Heart left ventricle (tissue), 16 donors: ENCODE measurements around the gene HSH2D. TPM values are rescaled to one million over a fixed set of nuclear protein-coding genes. Genes with fewer than 3 reads are reported as not detected.

Source experiments
- ATAC-seq, 4 donors: fragments of 200-7000 bp; cut with Tn5 transposase; one replicate each; pipeline ENCODE4 v1.9.1; 2020 to 2022; ENCODE audit warnings: moderate library complexity in 4 of 4, mild to moderate bottlenecking in 3 of 4, moderate number of reproducible peaks in 1 of 4
- DNase-seq, 5 donors: peaks; one replicate each; pipeline ENCODE4 v3.0.0-alpha.2; 2020
- H3K27ac ChIP-seq, 12 donors: fragments of 200-600 bp; sonication (generic) in 4 of 12; one replicate each; pipeline versions ENCODE4 v1.5.0 to v1.8.0; 2016 to 2022; ENCODE audit warnings: mild to moderate bottlenecking in 2 of 12
- H3K27me3 ChIP-seq, 9 donors: fragments of 200-600 bp; sonication (generic) in 2 of 9; one replicate each; pipeline versions ENCODE4 v1.5.1 to v1.8.0; 2016 to 2022; ENCODE audit warnings: mild to moderate bottlenecking in 3 of 9
- H3K36me3 ChIP-seq, 9 donors: fragments of 200-600 bp; sonication (generic) in 2 of 9; one replicate each; pipeline versions ENCODE4 v1.5.0 to v1.8.0; 2018 to 2022; ENCODE audit warnings: mild to moderate bottlenecking in 2 of 9
- H3K4me1 ChIP-seq, 12 donors: fragments of 200-600 bp; sonication (generic) in 4 of 12; one replicate each; pipeline versions ENCODE4 v1.5.0 to v1.8.0; 2016 to 2022; ENCODE audit warnings: mild to moderate bottlenecking in 3 of 12
- H3K4me3 ChIP-seq, 12 donors: fragments of 200-600 bp; sonication (generic) in 4 of 12; one replicate each; pipeline versions ENCODE4 v1.5.0 to v1.8.0; 2017 to 2022; ENCODE audit warnings: mild to moderate bottlenecking in 9 of 12, moderate library complexity in 4 of 12
- H3K9me3 ChIP-seq, 12 donors: fragments of 200-600 bp; sonication (generic) in 4 of 12; one replicate each; pipeline versions ENCODE4 v1.5.0 to v1.8.0; 2016 to 2022; ENCODE audit warnings: mild to moderate bottlenecking in 1 of 12
- CTCF ChIP-seq, 12 donors: fragments of 200-600 bp; sonication (generic) in 4 of 12; IDR thresholded peaks; one replicate each; pipeline versions ENCODE4 v1.5.0 to v1.8.0; 2018 to 2022; ENCODE audit warnings: antibody characterized with exemption in 12 of 12, mild to moderate bottlenecking in 5 of 12
- POLR2A ChIP-seq, 2 donors: fragments of 450-650 bp; IDR thresholded peaks; one replicate each; pipeline ENCODE4 v1.6.1; 2017; ENCODE audit warnings: antibody characterized with exemption in 2 of 2, mild to moderate bottlenecking in 2 of 2, moderate library complexity in 2 of 2
- WGBS, 4 donors: extraction: QIAGEN DNeasy Blood & Tissue Kit in 2 of 4; methylation state at CpG; one replicate each; pipeline versions ENCODE4 v1.1.5 to v1.1.7; 2013 to 2018; 5-methylcytosine and 5-hydroxymethylcytosine counted together
- intact Hi-C, 10 donors: fragments of 100-400 bp; cut with DNase I; formaldehyde crosslinking; loops; one replicate each; pipeline versions ENCODE4 v1.11.1 to v1.14.2; 2022
- long read RNA-seq, 3 donors: library from polyadenylated mRNA; unstranded; transcript quantifications; one replicate each; pipeline ENCODE4 v2.0.0, GENCODE V29; 2020 to 2021
- polyA plus RNA-seq, 2 donors: library from polyadenylated mRNA; stranded (reverse); fragments of 200-250 nt; gene quantifications; one replicate each; pipeline ENCODE4 v1.2.3, GENCODE V29; 2013
- total RNA-seq, 9 donors: library from RNA; depleted of rRNA in 2 of 9; stranded (reverse); fragments of >200 nt in 2 of 9; fragmentation: NEBNext Ultra II Directional in 3 of 9; extraction: Animal tissue kit (Norgen Biotek cat#: 25700) in 3 of 9; gene quantifications; one replicate each; pipeline versions ENCODE4 v1.1.0 to v1.2.4, GENCODE V29; 2016 to 2023
- donor health status: ischemic (EF 13 %, LVEDD 7.1; RV severe dilation, severe dysfunction).
- donor health status: healthy with polysubstance abuse.
- donor health status: DM: no; HTN: yes; CAD: no.
- donor health status: DM: no; HTN: no; CAD: no.
- donor health status: ischemic (EF 25% LVEDD 6.9; RV normal size, moderate dysfunction).
- donor health status: ischemic (EF 25% LVEDD 5.7; RV mildly dilated, moderate dysfunction).
- donor health status: healthy.
- donor health status: DM: yes; HTN: yes; CAD: no.
- donor health status: ischemic (EF 35%, LVEDD 5.7; RV mildly dilated, moderate dysfunction).
- donor health status: nonischemic (EF 11% LVEDD 7.7; RV severe dilation, severe dysfunction).
- donor health status: DM: yes; HTN: yes; CAD: no.
- donor health status: PGD.
- donor health status: ischemic (EF 29% LVEDD 5.4; RV normal size, mild dysfunction).
- donor health status: nonischemic (EF 23%, LVEDD 6.1; RV moderate dilation, normal function).

Gene HSH2D
- 1 to 10 TPM in 2 of 9 donors, under 1 TPM in 3, not detected in 4; 0.16 to 1.8 (median 0.44) TPM for total RNA-seq
- polyA plus RNA-seq: under 1 TPM; 0.12 to 0.30 TPM
- long read RNA-seq, donor 1: 0 reads
- long read RNA-seq, donor 2: 0 reads
- long read RNA-seq, donor 3, partial matches to known transcripts: 0 of 1 reads
- long read RNA-seq, donor 3, other reads (novel, unspliced or antisense): 1 of 1 reads

DNA sequence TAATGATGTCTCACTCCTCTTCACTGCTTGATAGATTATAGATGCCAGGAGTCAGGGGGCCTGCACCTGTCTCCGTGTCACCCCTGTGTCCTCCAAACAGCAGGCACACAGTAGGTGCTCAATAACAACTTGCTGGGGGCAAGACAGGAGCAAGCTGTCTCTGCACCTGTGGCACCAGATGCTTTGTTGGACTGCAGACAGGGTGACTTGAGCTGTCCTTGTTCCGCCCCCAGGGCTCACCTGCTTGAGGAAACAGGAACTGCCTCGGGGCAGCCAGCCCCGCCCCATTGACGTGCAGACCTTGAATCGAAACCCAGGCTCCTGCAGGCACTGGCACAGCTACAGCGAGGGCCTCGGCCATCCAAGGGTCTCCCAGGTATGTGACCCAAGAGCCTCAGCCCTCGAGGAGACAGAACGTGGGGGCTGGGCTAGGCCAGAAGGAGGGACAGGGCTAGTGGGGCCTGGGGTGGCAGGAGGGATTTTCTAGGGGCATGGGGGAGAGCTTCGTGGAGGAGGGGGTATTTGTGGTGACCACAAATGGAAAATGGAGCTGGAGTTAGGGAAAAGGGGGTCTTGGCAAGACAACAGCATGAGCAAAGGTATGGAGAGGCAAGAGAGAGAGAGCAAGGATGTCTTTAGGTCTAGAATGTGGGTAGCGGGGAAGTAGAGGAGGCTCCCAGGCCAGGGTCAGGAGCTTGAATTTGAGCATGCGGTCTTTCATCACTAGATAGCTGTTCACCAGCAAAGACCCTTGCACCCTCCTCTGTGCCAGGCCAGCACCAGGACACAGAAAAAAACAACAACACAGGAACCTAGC is at the start of gene HSH2D:
HSH2D (plus strand) TSS at position 287 of the 817 bp plus-strand sequence. CDS start 5,066 bp downstream, outside the sequence.
- no peaks in the 10 kb centered on the region for H3K9me3 ChIP-seq
- H3K27me3 ChIP-seq: peaks cover 0 to 18% (median 0%) of the 10 kb centered on the region in 9 donors
- no peaks in the 10 kb centered on the region for H3K36me3 ChIP-seq
- ATAC-seq (peak in 3 of 4 donors; percentile 24 to 68 (median 66)), DNase-seq (peak; percentile 28 to 77 (median 47))
- peaks cover 0 to 62% (median 0%) of the 10 kb centered on the region in 12 donors for H3K4me1 ChIP-seq
- WGBS, 4 donors: 37 to 44% (median 43%) methylated on average over 10 to 13 of the region's 13 CpGs
- no peak for TF ChIP-seq POLR2A (IDR thresholded peaks at IDR 0.05)
- no peak for TF ChIP-seq CTCF (IDR thresholded peaks at IDR 0.05)
- intact Hi-C loops: no loop called here
- H3K4me3 ChIP-seq: peak within 1 kb of the TSS in 3 of 12 donors; percentile 19 to 52 (median 31)
- H3K27ac ChIP-seq: peak within 1 kb of the TSS in 1 of 12 donors; percentile 53

DNA sequence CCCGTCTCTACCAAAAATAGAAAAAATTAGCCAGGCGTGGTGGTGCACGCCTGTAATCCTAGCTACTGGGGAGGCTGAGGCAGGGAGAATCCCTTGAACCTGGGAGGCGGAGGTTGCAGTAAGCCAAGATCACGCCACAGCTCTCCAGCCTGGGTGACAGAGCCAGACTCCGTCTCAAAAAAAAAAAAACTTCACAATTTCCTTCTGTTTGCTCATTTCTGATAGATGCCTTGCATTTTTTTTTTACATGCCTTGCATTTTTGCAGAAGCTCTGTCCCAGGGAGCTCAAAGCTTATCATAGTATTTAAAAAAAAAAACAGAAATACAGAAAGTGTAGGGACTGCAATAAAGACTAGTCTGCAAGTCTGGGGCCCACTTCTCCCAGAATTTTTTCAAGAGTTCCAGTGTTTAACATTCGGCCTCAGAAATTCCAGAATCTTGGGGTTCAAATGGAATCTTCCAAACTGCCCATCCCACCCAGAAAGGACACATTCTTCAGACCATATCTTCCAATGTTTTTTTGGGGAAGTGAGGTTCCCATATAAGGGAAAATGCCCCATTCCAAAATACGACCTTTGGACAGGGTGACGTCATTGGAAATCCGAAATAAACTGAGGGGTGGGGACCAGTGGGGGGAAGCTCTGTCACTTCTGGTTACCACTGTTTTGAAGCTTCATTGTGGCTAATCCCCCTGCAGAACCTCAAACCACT is 49.0 kb upstream of the HSH2D start:
- Histone ChIP-seq H3K4me3 (no peak overlapping the region), H3K9me3 (no peaks in the 10 kb centered on the region), H3K36me3 (peaks cover 0 to 100% (median 98%) of the 10 kb centered on the region in 9 donors), H3K27me3 (no peaks in the 10 kb centered on the region), H3K4me1 (peaks cover 0 to 7% (median 0%) of the 10 kb centered on the region in 12 donors), H3K27ac (peak overlapping the region in 5 of 12 donors; percentile 22 to 65 (median 40))
- ATAC-seq: peak in 1 of 4 donors; percentile 9
- TF ChIP-seq CTCF (IDR thresholded peaks at IDR 0.05): no peak
- intact Hi-C loops: loop anchor here in 1 of 10 donors (5.0 kb wide), 1 partner anchor 52 kb away; no protein-coding TSS in a partner anchor
- DNase-seq: no peak
- 80 to 82% (median 80%) methylated on average over 10 of the region's 10 CpGs for WGBS, 4 donors

DNA sequence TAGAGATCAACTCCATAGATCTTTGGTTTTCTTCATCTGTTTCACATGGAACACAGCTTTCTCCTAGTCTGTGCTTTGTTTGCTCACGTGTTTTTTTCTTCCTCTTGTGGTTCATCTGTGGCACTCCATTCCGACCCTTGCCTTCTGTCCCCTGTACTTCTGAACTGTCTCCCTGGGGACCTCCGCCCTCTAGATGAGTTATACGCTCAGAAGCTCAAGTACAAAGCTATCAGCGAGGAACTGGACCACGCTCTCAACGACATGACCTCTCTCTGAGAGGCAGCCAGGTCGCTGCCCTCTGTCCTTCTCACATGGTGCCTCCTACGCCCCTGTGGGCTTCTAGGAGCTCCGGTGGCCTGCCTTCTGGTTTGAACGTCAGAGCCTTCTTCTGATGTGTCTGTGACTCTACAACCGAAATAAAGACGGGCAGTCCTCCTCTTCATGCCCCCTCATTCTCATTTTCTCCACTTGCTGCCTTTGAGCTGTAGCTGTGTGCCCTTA is 48.4 kb upstream of the HSH2D start:
- 74 to 75% (median 74%) methylated on average over 13 of the region's 13 CpGs for WGBS, 4 donors
- ATAC-seq (peak in 3 of 4 donors; percentile 34 to 56 (median 48)), DNase-seq (peak in 2 of 5 donors; percentile 57 to 69)
- TF ChIP-seq CTCF (IDR thresholded peaks at IDR 0.05): no peak
- TF ChIP-seq POLR2A (IDR thresholded peaks at IDR 0.05): no peak
- peaks cover 0 to 100% (median 98%) of the 10 kb centered on the region in 9 donors for H3K36me3 ChIP-seq
- intact Hi-C loops: loop anchor here in 1 of 10 donors (5.0 kb wide), 1 partner anchor 53 kb away; no protein-coding TSS in a partner anchor
- H3K27me3 ChIP-seq: no peaks in the 10 kb centered on the region
- peaks cover 0 to 7% (median 0%) of the 10 kb centered on the region in 12 donors for H3K4me1 ChIP-seq
- no peaks in the 10 kb centered on the region for H3K9me3 ChIP-seq
- peak overlapping the region in 6 of 12 donors; percentile 22 to 65 (median 38) for H3K27ac ChIP-seq
- H3K4me3 ChIP-seq: no peak overlapping the region
